Activated naive CD4-positive, alpha-beta T cell treated with anti-CD3 and anti-CD28 coated beads, Interleukin-2, amount 50 U/mL, for 16 hours (primary cell): ENCODE results near the gene TSPAN8.
"Not testable (repeated sequence)": the region's sequence is repeated elsewhere in the genome, so short reads cannot be mapped to it uniquely, and the experiment has no call there.

Experiments
- DNase-seq: peaks from one replicate; pipeline ENCODE4 v3.0.0-alpha.2; 2020

Gene TSPAN8

GRCh38 chr12:71162832-71163763, 5.3 kb upstream of the TSPAN8 start:
- DNase-seq, result no peak

GRCh38 chr12:71161591-71161990, 3.8 kb upstream of the TSPAN8 start:
- DNase-seq, result no peak

GRCh38 chr12:71160585-71160984, 2.8 kb upstream of the TSPAN8 start:
- DNase-seq, result no peak

GRCh38 chr12:71159878-71160277, 2.1 kb upstream of the TSPAN8 start:
- no peak for DNase-seq

GRCh38 chr12:71159264-71159663, 1.5 kb upstream of the TSPAN8 start:
- no peak for DNase-seq

GRCh38 chr12:71158361-71158882, 623 bp upstream of the TSPAN8 start:
- no peak for DNase-seq

- DNase-seq, result no peak
Measured at GRCh38 chr12:71155225-71155624, 2.6 kb downstream of the TSPAN8 start.

- no peak for DNase-seq
Measured at GRCh38 chr12:71152851-71153250, 4.9 kb downstream of the TSPAN8 start.

GRCh38 chr12:71150041-71150440, 7.8 kb downstream of the TSPAN8 start:
- DNase-seq, result not testable (repeated sequence)

- DNase-seq, result no peak
Measured at GRCh38 chr12:71144682-71145081, 13.1 kb downstream of the TSPAN8 start.

GRCh38 chr12:71142956-71143355, 14.8 kb downstream of the TSPAN8 start:
- DNase-seq, result no peak

- DNase-seq, result no peak
Measured at GRCh38 chr12:71142016-71142415, 15.8 kb downstream of the TSPAN8 start.

GRCh38 chr12:71141378-71141926, 16.3 kb downstream of the TSPAN8 start:
- DNase-seq, result no peak

- no peak for DNase-seq
Measured at GRCh38 chr12:71139153-71139735, 18.6 kb downstream of the TSPAN8 start.

- DNase-seq, result no peak
Measured at GRCh38 chr12:71138011-71138410, 19.8 kb downstream of the TSPAN8 start.

- no peak for DNase-seq
Measured at GRCh38 chr12:71135812-71136176, 22.0 kb downstream of the TSPAN8 start.

GRCh38 chr12:71135077-71135811, 22.6 kb downstream of the TSPAN8 start:
- no peak for DNase-seq

- DNase-seq, result no peak
Measured at GRCh38 chr12:71134405-71134804, 23.4 kb downstream of the TSPAN8 start.

GRCh38 chr12:71130521-71131069, 27.2 kb downstream of the TSPAN8 start:
- DNase-seq, result no peak

- DNase-seq, result no peak
Measured at GRCh38 chr12:71129364-71129763, 28.4 kb downstream of the TSPAN8 start.

GRCh38 chr12:71128191-71128788, 29.5 kb downstream of the TSPAN8 start:
- DNase-seq, result no peak

GRCh38 chr12:71125949-71126348, 31.9 kb downstream of the TSPAN8 start:
- DNase-seq, result no peak
